ENCODE data around the gene JOSD2. TPM values are rescaled to one million over a fixed set of nuclear protein-coding genes. Genes with fewer than 3 reads are reported as not detected.

The JOSD2 gene
- total RNA-seq, 1 experiment from 2014 or later: 4.9 TPM

Other genes starting within 250 kb of the JOSD2 start
- 0.14 and 0.37 TPM in 2 replicates for gene KCNC3, start 181.8 kb downstream of the JOSD2 start, total RNA-seq (2014; rRNA removed; shearing (Covaris generic))
- 0.44 and 0.59 TPM in 2 replicates for gene NAPSA, start 145.6 kb downstream of the JOSD2 start, total RNA-seq (2014; rRNA removed; shearing (Covaris generic))
- gene NR1H2, start 134.7 kb downstream of the JOSD2 start, total RNA-seq (2014; rRNA removed; shearing (Covaris generic)): 73.7 and 90.1 TPM in 2 replicates
- gene POLD1, start 126.8 kb downstream of the JOSD2 start, total RNA-seq (2014; rRNA removed; shearing (Covaris generic)): 167 and 185 TPM in 2 replicates
- gene SPIB, start 92.3 kb downstream of the JOSD2 start, total RNA-seq (2014; rRNA removed; shearing (Covaris generic)): 0.81 and 8.8 TPM in 2 replicates
- 0.24 and 0.55 TPM in 2 replicates for gene MYBPC2, start 78.3 kb downstream of the JOSD2 start, total RNA-seq (2014; rRNA removed; shearing (Covaris generic))
- 146 and 166 TPM in 2 replicates for gene EMC10, start 34.7 kb downstream of the JOSD2 start, total RNA-seq (2014; rRNA removed; shearing (Covaris generic))
- 4.5 and 8.1 TPM in 2 replicates for gene GARIN5A, start 34.3 kb downstream of the JOSD2 start, total RNA-seq (2014; rRNA removed; shearing (Covaris generic))
- not detected in 2 replicates for gene ASPDH, start 2.7 kb upstream of the JOSD2 start, total RNA-seq (2014; rRNA removed; shearing (Covaris generic))
- gene LRRC4B, start 57.2 kb upstream of the JOSD2 start, total RNA-seq (2014; rRNA removed; shearing (Covaris generic)): 2.4 and 3.5 TPM in 2 replicates
- 0.66 and 1.8 TPM in 2 replicates for gene SYT3, start 128.7 kb upstream of the JOSD2 start, total RNA-seq (2014; rRNA removed; shearing (Covaris generic))
- gene C19orf81, start 138.3 kb upstream of the JOSD2 start, total RNA-seq (2014; rRNA removed; shearing (Covaris generic)): 7.8 and 8.0 TPM in 2 replicates
- 0.35 and 0.67 TPM in 2 replicates for gene SHANK1, start 208.6 kb upstream of the JOSD2 start, total RNA-seq (2014; rRNA removed; shearing (Covaris generic))
- 4.7 and 7.1 TPM in 2 replicates for gene CLEC11A, start 212.2 kb upstream of the JOSD2 start, total RNA-seq (2014; rRNA removed; shearing (Covaris generic))